GM12878 (cell line): ENCODE results near the gene SLC2A9. TPM values are rescaled to one million over a fixed set of nuclear protein-coding genes. Genes with fewer than 3 reads are reported as not detected.

ENCODE experiments used
- ATAC-seq: fragments of 200-7000 bp; cut with Tn5 transposase; 3 replicates; pipeline ENCODE4 v1.9.1; 2020; ENCODE audit warnings: mild to moderate bottlenecking, moderate library complexity
- BruUV-seq: library from RNA; stranded (reverse); fragments of 400-500 nt; replicated peaks from 2 replicates; lab custom pipeline; 2021; lab: Mats Ljungman, UMichigan
- CTCF ChIA-PET: fragments of 300-600 bp; sonication (Branson Sonifier 250); formaldehyde crosslinking; extraction: SDS; loops from one replicate; lab custom pipeline; 2021; ENCODE audit warnings: inconsistent platforms; lab: Yijun Ruan, JAX
- POLR2A ChIA-PET: fragments of 350-600 bp; formaldehyde crosslinking; extraction: SDS; loops from one replicate; lab custom pipeline; 2021; ENCODE audit warnings: inconsistent platforms; lab: Charles Lee
- RAD21 ChIA-PET: fragments of 300-600 bp; sonication (Branson Sonifier 250); formaldehyde crosslinking; loops from one replicate; lab custom pipeline; 2023; ENCODE audit warnings: antibody characterized with exemption; ENCODE audit not compliant: unreplicated experiment; lab: Charles Lee
- SMC1A ChIA-PET: fragments of 300-600 bp; sonication (Branson Sonifier 250); formaldehyde crosslinking; loops from one replicate; lab custom pipeline; 2023; ENCODE audit not compliant: unreplicated experiment, uncharacterized antibody; lab: Charles Lee
- DNase-seq: peaks from one replicate; pipeline ENCODE4 v3.0.0-alpha.2; 2011; ENCODE audit warnings: low read depth, low spot score
- FAIRE-seq: peaks from 3 replicates; lab custom pipeline; 2011; peaks lifted over from hg19 to GRCh38; lab: Jason Lieb, UNC
- H2AFZ ChIP-seq: 2 replicates; pipeline ENCODE4 v1.6.0; 2011; ENCODE audit warnings: low read depth, low read length, control low read depth; ENCODE audit not compliant: control insufficient read depth
- H3K27ac ChIP-seq: 2 replicates; pipeline ENCODE4 v1.5.1; 2011; ENCODE audit warnings: control low read depth; ENCODE audit not compliant: control insufficient read depth, insufficient read depth
- H3K27me3 ChIP-seq, 2 experiments: replicated peaks in 1 of 2; 2 replicates each; pipeline versions ENCODE4 v1.6.0 to v1.6.1; 2011; ENCODE audit warnings: low read length in 1 of 2; ENCODE audit not compliant: control insufficient read depth in 2 of 2, insufficient read depth in 2 of 2
- H3K36me3 ChIP-seq, 2 experiments: 2 replicates each; pipeline ENCODE4 v1.5.1; 2011; ENCODE audit warnings: low read length in 1 of 2; ENCODE audit not compliant: control insufficient read depth in 2 of 2, insufficient read depth in 2 of 2
- H3K4me1 ChIP-seq: 2 replicates; pipeline ENCODE4 v1.6.1; 2011; ENCODE audit warnings: mild to moderate bottlenecking, low read length, moderate library complexity, mixed read lengths; ENCODE audit not compliant: control insufficient read depth, insufficient read depth
- H3K4me2 ChIP-seq: 2 replicates; pipeline ENCODE4 v1.6.0; 2011; ENCODE audit warnings: control low read depth; ENCODE audit not compliant: control insufficient read depth, insufficient read depth
- H3K4me3 ChIP-seq: fragments of 200-600 bp; sonication (generic); 2 replicates; pipeline ENCODE4 v1.5.1; 2016
- H3K79me2 ChIP-seq: 2 replicates; pipeline ENCODE4 v1.6.0; 2011; ENCODE audit warnings: low read length; ENCODE audit not compliant: control insufficient read depth, insufficient read depth
- H3K9ac ChIP-seq: 2 replicates; pipeline ENCODE4 v1.8.0; 2011; ENCODE audit warnings: low read length, control low read depth, mixed read lengths; ENCODE audit not compliant: control insufficient read depth, insufficient read depth
- H3K9me3 ChIP-seq: replicated peaks from 3 replicates; pipeline ENCODE4 v1.5.1; 2011; ENCODE audit warnings: mild to moderate bottlenecking, low read length; ENCODE audit not compliant: control insufficient read depth, insufficient read depth
- H4K20me1 ChIP-seq: 2 replicates; pipeline ENCODE4 v1.6.0; 2011; ENCODE audit not compliant: control insufficient read depth, insufficient read depth
- CUX1 ChIP-seq: IDR thresholded peaks from 2 replicates; pipeline ENCODE4 v1.6.1; 2012; ENCODE audit warnings: improper control_type of control experiment, low read depth, low read length; ENCODE audit not compliant: insufficient replicate concordance
- MEF2B ChIP-seq: fragments of 450-650 bp; IDR thresholded peaks from 2 replicates; pipeline ENCODE4 v1.6.1; 2018; ENCODE audit warnings: mild to moderate bottlenecking, moderate library complexity; ENCODE audit not compliant: partially characterized antibody, poor library complexity, severe bottlenecking
- NR2C2 ChIP-seq: IDR thresholded peaks from 2 replicates; pipeline ENCODE4 v1.6.1; 2011; ENCODE audit warnings: borderline replicate concordance, low read depth; ENCODE audit not compliant: control insufficient read depth, insufficient read length
- SMC3 ChIP-seq: IDR thresholded peaks from 2 replicates; pipeline ENCODE4 v1.6.1; 2011; ENCODE audit warnings: low read length, improper control_type of control experiment, borderline replicate concordance
- WGBS: methylation state at CpG from one replicate; pipeline ENCODE4 v1.1.6; 2016; ENCODE audit warnings: low lambda C conversion rate; ENCODE audit not compliant: insufficient replicate concordance, insufficient coverage; ENCODE audit errors: missing lambda C conversion rate; 5-methylcytosine and 5-hydroxymethylcytosine counted together
- in situ Hi-C: fragments of 300-500 bp; cut with MboI; formaldehyde crosslinking; loops from 9 replicates; pipeline ENCODE4 v1.14.3; 2018; ENCODE audit warnings: mixed read lengths
- intact Hi-C: fragments of 100-400 bp; cut with micrococcal nuclease; formaldehyde crosslinking; loops from one replicate; pipeline ENCODE4 v1.14.2; 2022; ENCODE audit not compliant: unreplicated experiment
- polyA plus RNA-seq, 11 experiments: library from polyadenylated mRNA; depleted of rRNA in 4 of 11; unstranded in 6 of 11; stranded (reverse) in 5 of 11; fragments of >200 nt; fragmentation: Nextera tagmentation in 4 of 11; fragmentation: Illumina TruSeq in 1 of 11; extraction: Ambion mirVana in 4 of 11; extraction: Trizol in 1 of 11; gene quantifications; 1 replicate in 1 of 11; 2 replicates in 10 of 11; pipeline versions ENCODE4 v1.2.1 to v1.2.3, GENCODE V29; 2011 to 2016; ENCODE audit warnings: inconsistent platforms in 2 of 11, missing spikeins in 2 of 11, low read depth in 1 of 11
- total RNA-seq, 4 experiments: library from RNA; depleted of rRNA in 3 of 4; stranded (reverse); fragments of >200 nt in 3 of 4; fragmentation: Illumina TruSeq in 1 of 4; extraction: Trizol in 1 of 4; gene quantifications; 2 replicates each; pipeline versions ENCODE4 v1.2.1 to v1.2.3, GENCODE V29; 2013 to 2021

Gene SLC2A9
- total and polyA plus RNA-seq, 10 of the 15 experiments (the other 5 are each of a cell fraction or from before 2014, with no cell fraction given) = 0.28 to 2.8 (median 1.2) TPM

- TF ChIP-seq SMC3 (no peak), NR2C2 (no peak), MEF2B (no peak), CUX1 (no peak)
- no peaks in the 10 kb centered on the region for H3K36me3 ChIP-seq
- no peaks in the 10 kb centered on the region for H3K27me3 ChIP-seq
- RAD21 ChIA-PET = interaction anchor here (0.5 to 5.2 kb wide), 3 partner anchors 19 to 170 kb away, joined by 3 to 28 read pairs (median 3); no protein-coding TSS in a partner anchor
- H2AFZ ChIP-seq = no peak overlapping the region
- no peak for FAIRE-seq
- 62% methylated on average over 9 of the region's 9 CpGs for WGBS
- no peaks in the 10 kb centered on the region for H3K9me3 ChIP-seq
- H3K79me2 ChIP-seq = no peaks in the 10 kb centered on the region
- no peak overlapping the region for H3K4me3 ChIP-seq
- in situ Hi-C loops = no loop called here
- POLR2A ChIA-PET = no interaction called here
- no peak overlapping the region for H3K9ac ChIP-seq
- H3K27ac ChIP-seq = no peak overlapping the region
- no peaks in the 10 kb centered on the region for H3K4me1 ChIP-seq
- no TSS peak for BruUV-seq
- ATAC-seq = no peak
- SMC1A ChIA-PET = interaction anchor here (2.5 kb wide), 1 partner anchor 71 kb away, joined by 12 read pairs; no protein-coding TSS in a partner anchor
- H4K20me1 ChIP-seq = no peaks in the 10 kb centered on the region
- CTCF ChIA-PET = interaction anchor here (1.7 to 7.7 kb wide), 2 partner anchors 71 to 179 kb away, joined by 4 to 57 read pairs; no protein-coding TSS in a partner anchor
- intact Hi-C loops = no loop called here
- no peak for DNase-seq
- no peak overlapping the region for H3K4me2 ChIP-seq
Measured at GRCh38 chr4:9943761-9944160, 77.5 kb downstream of the SLC2A9 start.
